HCT116 (cell line): ENCODE results near the gene ADCY1. TPM values are rescaled to one million over a fixed set of nuclear protein-coding genes. Genes with fewer than 3 reads are reported as not detected.

ENCODE experiments used
- ATAC-seq: fragments of 200-7000 bp; cut with Tn5 transposase; 2 replicates; pipeline ENCODE4 v1.9.1; 2020; ENCODE audit warnings: mild to moderate bottlenecking, moderate library complexity
- BruUV-seq: library from RNA; stranded (reverse); fragments of 400-500 nt; replicated peaks from 2 replicates; lab custom pipeline; 2021; lab: Mats Ljungman, UMichigan
- CTCF ChIA-PET: fragments of 300-600 bp; sonication (Branson Sonifier 250); formaldehyde crosslinking; loops from one replicate; lab custom pipeline; 2021; ENCODE audit warnings: antibody characterized with exemption; lab: Charles Lee
- POLR2A ChIA-PET: fragments of 300-600, 350-600 bp; sonication (Branson Sonifier 250); formaldehyde crosslinking; loops from one replicate; lab custom pipeline; 2021; ENCODE audit warnings: antibody characterized with exemption; lab: Charles Lee
- RAD21 ChIA-PET, 2 experiments: fragments of 300-600 bp; sonication (Branson Sonifier 250); formaldehyde crosslinking; loops; one replicate each; lab custom pipeline; 2023; ENCODE audit warnings: low total read pairs in 2 of 2; ENCODE audit not compliant: uncharacterized antibody in 2 of 2, unreplicated experiment in 2 of 2, low non-redundant PET in 1 of 2; lab: Charles Lee
- DNase-seq: peaks from one replicate; pipeline ENCODE4 v3.0.0-alpha.2; 2010; ENCODE audit warnings: low read depth, low spot score
- H2AFZ ChIP-seq: fragments of 200-600 bp; shearing (Covaris generic), sonication (generic); 2 replicates; pipeline ENCODE4 v1.6.1; 2017; ENCODE audit warnings: low read depth, mixed run types, mixed read lengths, antibody characterized with exemption, low read length; ENCODE audit not compliant: poor library complexity, severe bottlenecking
- H3K27ac ChIP-seq: 2 replicates; pipeline ENCODE4 v1.5.1; 2012; ENCODE audit warnings: low read depth, low read length
- H3K27me3 ChIP-seq: fragments of 200-600 bp; sonication (generic); 2 replicates; pipeline ENCODE4 v1.6.1; 2016; ENCODE audit warnings: mixed run types, low read length, mixed read lengths; ENCODE audit not compliant: insufficient read depth
- H3K36me3 ChIP-seq, 2 experiments: fragments of 200-500 bp in 1 of 2; fragments of 200-600 bp in 1 of 2; sonication (Bioruptor generic) in 1 of 2; sonication (generic) in 1 of 2; 2 replicates each; pipeline versions ENCODE4 v1.5.1 to v1.6.1; 2014 to 2016; ENCODE audit warnings: low read length in 2 of 2, inconsistent platforms in 1 of 2, mixed read lengths in 1 of 2, mixed run types in 1 of 2; ENCODE audit not compliant: insufficient read depth in 2 of 2, control insufficient read depth in 1 of 2
- H3K4me1 ChIP-seq, 2 experiments: fragments of 200-600 bp in 1 of 2; sonication (generic) in 1 of 2; 2 replicates each; pipeline versions ENCODE4 v1.5.1 to v1.6.1; 2012 to 2017; ENCODE audit warnings: low read length in 2 of 2, inconsistent platforms in 1 of 2, mild to moderate bottlenecking in 1 of 2, mixed read lengths in 1 of 2, mixed run types in 1 of 2, moderate library complexity in 1 of 2; ENCODE audit not compliant: insufficient read depth in 2 of 2, control insufficient read depth in 1 of 2
- H3K4me2 ChIP-seq: fragments of 200-600 bp; sonication (generic); 2 replicates; pipeline ENCODE4 v1.6.1; 2017; ENCODE audit warnings: mixed run types, low read length, mixed read lengths
- H3K4me3 ChIP-seq, 2 experiments: fragments of 200-600 bp in 1 of 2; sonication (generic) in 1 of 2; replicated peaks in 1 of 2; 2 replicates each; pipeline ENCODE4 v1.5.1; 2011 to 2016; ENCODE audit warnings: low read length in 2 of 2, control low read depth in 1 of 2, low read depth in 1 of 2, mild to moderate bottlenecking in 1 of 2, mixed read lengths in 1 of 2, mixed run types in 1 of 2
- H3K79me2 ChIP-seq: fragments of 200-600 bp; sonication (generic); 2 replicates; pipeline ENCODE4 v1.6.1; 2017; ENCODE audit warnings: mild to moderate bottlenecking, mixed run types, low read length, moderate library complexity, mixed read lengths; ENCODE audit not compliant: insufficient read depth
- H3K9ac ChIP-seq: fragments of 200-600 bp; sonication (generic); 2 replicates; pipeline ENCODE4 v1.6.1; 2016; ENCODE audit warnings: low read length, mixed read lengths
- H3K9me2 ChIP-seq: fragments of 200-600 bp; sonication (generic), shearing (Covaris generic); 2 replicates; pipeline ENCODE4 v1.6.1; 2017; ENCODE audit warnings: mixed run types, mild to moderate bottlenecking, moderate library complexity; ENCODE audit not compliant: insufficient read depth
- H3K9me3 ChIP-seq, 2 experiments: fragments of 200-500 bp in 1 of 2; fragments of 200-600 bp in 1 of 2; sonication (Bioruptor generic) in 1 of 2; sonication (generic) in 1 of 2; 2 replicates each; pipeline ENCODE4 v1.6.1; 2014 to 2017; ENCODE audit warnings: low read length in 2 of 2, mixed read lengths in 2 of 2, inconsistent platforms in 1 of 2, low read depth in 1 of 2, mild to moderate bottlenecking in 1 of 2, mixed run types in 1 of 2, moderate library complexity in 1 of 2; ENCODE audit not compliant: control insufficient read depth in 1 of 2, insufficient read depth in 1 of 2
- H4K20me1 ChIP-seq: fragments of 200-600 bp; sonication (generic), shearing (Covaris generic); 2 replicates; pipeline ENCODE4 v1.6.1; 2017; ENCODE audit warnings: mixed run types, mild to moderate bottlenecking, moderate library complexity; ENCODE audit not compliant: insufficient read depth
- ATF3 ChIP-seq: IDR thresholded peaks from 2 replicates; pipeline ENCODE4 v1.6.1; 2012
- MAX ChIP-seq: IDR thresholded peaks from 2 replicates; pipeline ENCODE4 v1.6.1; 2012
- REST ChIP-seq: IDR thresholded peaks from 2 replicates; pipeline ENCODE4 v1.6.1; 2012; ENCODE audit warnings: low read depth
- YY1 ChIP-seq: IDR thresholded peaks from 2 replicates; pipeline ENCODE4 v1.6.1; 2011; ENCODE audit warnings: low read length, low read depth, moderate library complexity, mild to moderate bottlenecking; ENCODE audit not compliant: insufficient replicate concordance; ENCODE audit errors: extremely low read depth
- intact Hi-C: fragments of 100-400 bp; cut with micrococcal nuclease; formaldehyde crosslinking; loops from 2 replicates; pipeline ENCODE4 v1.10.0; 2022
- total RNA-seq: library from RNA; stranded (reverse); gene quantifications from one replicate; pipeline ENCODE4 v1.2.1, GENCODE V29; 2021; ENCODE audit not compliant: unreplicated experiment

Gene ADCY1
- total RNA-seq, 1 experiment from 2014 or later = 0.05 TPM

GRCh38 chr7:45563941-45564461 lies 10.2 kb upstream of the ADCY1 start:
- ATAC-seq (no peak), DNase-seq (no peak)
- Histone ChIP-seq H3K9me2 (no peaks in the 10 kb centered on the region), H3K36me3 (no peaks in the 10 kb centered on the region), H3K9ac (no peak overlapping the region), H3K9me3 (no peaks in the 10 kb centered on the region), H3K4me3 (no peak overlapping the region), H2AFZ (no peak overlapping the region), H3K79me2 (no peaks in the 10 kb centered on the region), H3K4me2 (no peak overlapping the region), H3K27me3 (peaks cover 52% of the 10 kb centered on the region), H4K20me1 (no peaks in the 10 kb centered on the region), H3K4me1 (no peaks in the 10 kb centered on the region), H3K27ac (no peak overlapping the region)
- BruUV-seq = no TSS peak
- ChIA-PET CTCF (no interaction called here), POLR2A (no interaction called here), RAD21 (no interaction called here)
- TF ChIP-seq YY1 = no peak
- no peak for TF ChIP-seq MAX
- no peak for TF ChIP-seq REST
- TF ChIP-seq, all 23 proteins: peak for 0
- intact Hi-C loops = no loop called here

GRCh38 chr7:45564485-45564884 lies 9.7 kb upstream of the ADCY1 start:
- ChIA-PET POLR2A (no interaction called here), CTCF (no interaction called here), RAD21 (no interaction called here)
- no peaks in the 10 kb centered on the region for H3K9me2 ChIP-seq
- no peak overlapping the region for H3K4me3 ChIP-seq
- H4K20me1 ChIP-seq = no peaks in the 10 kb centered on the region
- H3K27ac ChIP-seq = no peak overlapping the region
- no peak for DNase-seq
- no peaks in the 10 kb centered on the region for H3K9me3 ChIP-seq
- H3K4me1 ChIP-seq = no peaks in the 10 kb centered on the region
- peaks cover 57% of the 10 kb centered on the region for H3K27me3 ChIP-seq
- ATAC-seq = no peak
- no TSS peak for BruUV-seq
- TF ChIP-seq REST = no peak
- no peak for TF ChIP-seq ATF3
- H3K79me2 ChIP-seq = no peaks in the 10 kb centered on the region
- H3K9ac ChIP-seq = no peak overlapping the region
- H3K4me2 ChIP-seq = no peak overlapping the region
- H2AFZ ChIP-seq = no peak overlapping the region
- intact Hi-C loops = no loop called here
- H3K36me3 ChIP-seq = no peaks in the 10 kb centered on the region
